Measurements from ENCODE around the gene RAB11FIP3.
"Not testable (repeated sequence)": the region's sequence is repeated elsewhere in the genome, so short reads cannot be mapped to it uniquely, and the experiment has no call there.

RAB11FIP3 gene

DNA sequence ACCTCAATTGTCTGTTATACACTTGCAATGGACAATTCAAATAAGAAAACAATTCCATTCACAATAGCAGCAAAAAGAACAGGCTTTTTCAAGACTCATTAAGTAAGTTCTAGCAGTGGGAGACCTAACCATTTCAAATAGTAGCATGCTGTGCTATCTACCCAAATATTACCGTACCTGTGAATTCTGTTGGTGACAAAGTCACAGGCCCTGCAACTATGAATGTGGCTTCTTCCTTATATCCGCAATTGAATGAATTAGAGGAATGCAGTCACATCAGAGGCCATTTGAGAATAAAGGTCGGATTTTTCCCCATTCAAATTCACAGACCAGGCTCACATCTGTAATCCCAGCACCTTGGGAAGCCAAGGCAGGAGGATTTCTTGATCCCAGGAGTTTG lies 29.2 kb upstream of the RAB11FIP3 start:
- DNase-seq = no peak

DNA sequence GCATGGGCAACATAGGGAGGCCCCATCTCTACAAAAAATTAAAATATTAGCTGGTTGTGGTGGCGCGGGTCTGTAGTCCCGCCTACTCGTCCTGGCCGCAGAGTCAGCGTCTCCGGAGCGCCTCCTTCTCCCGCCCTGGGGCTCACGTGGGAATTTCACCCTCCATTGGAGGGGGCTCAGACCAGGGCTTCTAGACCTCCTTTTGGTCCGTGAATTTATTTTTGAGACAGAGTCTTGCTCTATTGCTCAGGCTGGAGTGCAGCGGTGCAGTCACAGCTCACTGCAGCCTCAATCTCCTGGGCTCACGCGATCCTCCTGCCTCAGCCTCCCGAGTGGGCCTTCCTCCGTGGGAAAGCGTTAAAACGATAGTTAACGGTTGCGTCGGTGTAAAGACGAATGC lies 28.8 kb upstream of the RAB11FIP3 start:
- DNase-seq = peak; percentile 48

DNA sequence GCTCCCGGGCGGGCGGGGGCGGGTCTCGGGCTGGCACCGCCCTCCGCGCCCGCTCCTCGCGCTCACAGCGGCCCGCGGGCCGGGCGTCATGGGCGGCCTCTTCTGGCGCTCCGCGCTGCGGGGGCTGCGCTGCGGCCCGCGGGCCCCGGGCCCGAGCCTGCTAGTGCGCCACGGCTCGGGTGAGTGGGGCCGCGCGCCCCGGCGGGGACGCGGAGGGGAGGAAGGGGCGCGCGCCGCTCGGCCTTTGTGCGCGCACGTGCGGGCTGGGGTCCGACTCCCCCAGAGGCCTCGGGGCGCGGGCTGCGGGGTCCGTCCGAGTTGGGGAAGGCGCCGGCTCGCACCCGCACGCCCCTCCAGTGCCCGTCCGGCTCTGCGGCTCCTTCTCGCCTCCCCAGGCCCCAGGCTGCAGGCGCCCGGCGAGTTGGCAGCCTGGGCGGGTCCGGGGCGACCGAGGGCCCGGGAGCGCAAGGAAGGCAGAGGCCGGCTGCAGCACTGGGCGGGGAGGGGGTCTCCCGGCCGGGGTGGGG lies 28.3 kb upstream of the RAB11FIP3 start, which contains the start of gene NME4:
Gene NME4 (plus strand): TSS at position 65 of the 527 bp plus-strand sequence. CDS start 24 bp downstream, at position 89.
- peak; percentile 23 for DNase-seq

DNA sequence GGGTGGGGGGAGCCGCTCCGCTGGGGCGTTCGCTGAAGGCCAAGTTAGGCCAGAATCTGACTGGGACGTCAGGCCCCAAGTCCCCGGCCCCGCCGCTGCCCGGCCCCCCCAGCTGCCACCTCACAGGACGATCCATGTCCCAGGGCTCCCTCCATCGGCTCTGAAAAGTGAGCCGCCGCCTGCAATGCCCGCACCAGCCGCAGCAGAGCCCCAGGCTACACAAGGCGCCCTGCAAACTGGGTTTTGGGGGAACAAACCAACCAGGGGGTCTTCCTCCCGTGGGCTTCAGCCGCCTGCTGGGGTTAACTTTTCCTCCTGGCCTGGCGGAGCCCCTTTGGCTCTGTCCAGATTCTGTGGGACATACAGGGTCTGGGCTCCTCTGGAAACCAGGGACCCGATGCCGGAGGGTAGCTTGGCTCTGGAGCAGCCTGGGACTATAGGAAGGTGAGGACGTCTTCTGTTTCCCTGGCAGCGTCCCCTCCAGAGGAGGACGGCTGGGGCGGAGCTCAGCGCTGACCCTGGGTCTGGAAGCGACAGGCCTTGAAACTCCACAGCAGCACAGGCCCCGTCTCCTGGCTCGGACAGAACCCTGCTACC lies 27.6 kb upstream of the RAB11FIP3 start:
- DNase-seq = peak; percentile 68

DNA sequence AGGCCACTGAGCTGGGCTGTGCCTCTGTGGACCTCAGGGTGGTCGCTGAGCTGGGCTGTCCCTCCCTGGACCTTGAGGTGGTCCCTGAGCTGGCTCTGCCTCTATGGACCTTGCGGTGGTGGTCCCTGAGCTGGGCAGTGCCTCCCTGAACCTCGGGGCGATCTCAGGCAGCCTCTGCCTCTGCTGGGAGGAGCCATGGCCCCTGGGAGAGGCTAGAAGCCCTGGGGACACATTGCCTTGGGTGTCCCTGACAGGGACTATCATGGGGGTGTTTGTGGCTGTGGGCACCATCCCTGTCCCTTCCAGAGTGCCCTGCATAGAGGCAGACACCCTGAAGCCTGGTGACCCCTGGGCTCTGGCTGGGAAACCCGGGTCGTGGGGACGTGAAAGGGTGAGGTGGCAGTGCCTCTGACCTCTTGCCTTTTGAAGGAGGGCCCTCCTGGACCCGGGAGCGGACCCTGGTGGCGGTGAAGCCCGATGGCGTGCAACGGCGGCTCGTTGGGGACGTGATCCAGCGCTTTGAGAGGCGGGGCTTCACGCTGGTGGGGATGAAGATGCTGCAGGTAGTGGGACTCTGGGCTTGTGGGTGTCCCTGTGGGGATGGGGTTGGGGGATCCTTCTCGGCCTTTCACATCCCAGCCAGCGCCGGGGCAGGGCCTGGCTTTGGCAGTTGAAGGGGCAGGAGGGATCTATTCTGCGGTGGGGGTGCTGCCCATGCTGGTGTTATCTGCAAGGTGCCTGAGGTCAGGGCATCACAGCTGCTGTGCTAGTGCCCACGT lies 26.7 kb upstream of the RAB11FIP3 start:
- DNase-seq = no peak

DNA sequence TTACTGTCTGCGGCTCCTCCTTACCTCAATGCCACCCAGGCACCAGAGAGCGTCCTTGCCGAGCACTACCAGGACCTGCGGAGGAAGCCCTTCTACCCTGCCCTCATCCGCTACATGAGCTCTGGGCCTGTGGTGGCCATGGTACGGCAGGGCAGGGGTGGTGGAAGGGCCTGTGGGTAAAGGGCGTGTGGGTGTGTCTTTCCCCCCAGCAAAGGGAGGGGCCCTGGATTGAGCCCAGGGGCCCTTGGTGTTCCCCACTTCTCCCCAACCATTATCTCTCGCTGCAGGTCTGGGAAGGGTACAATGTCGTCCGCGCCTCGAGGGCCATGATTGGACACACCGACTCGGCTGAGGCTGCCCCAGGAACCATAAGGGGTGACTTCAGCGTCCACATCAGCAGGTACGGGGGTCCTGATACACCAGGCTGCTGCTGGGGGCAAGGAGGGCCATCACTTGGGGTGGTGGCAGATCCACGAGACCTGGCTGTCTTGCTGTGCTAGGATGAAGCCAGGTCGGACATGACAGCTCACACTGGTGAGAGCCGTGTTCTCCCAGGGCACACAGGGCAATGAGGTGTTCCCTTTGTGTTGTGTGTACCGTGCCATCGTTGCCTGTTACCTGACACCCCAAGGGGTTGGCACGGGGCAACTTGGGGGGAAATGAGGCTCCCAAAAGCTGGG lies 26.0 kb upstream of the RAB11FIP3 start:
- DNase-seq = no peak

DNA sequence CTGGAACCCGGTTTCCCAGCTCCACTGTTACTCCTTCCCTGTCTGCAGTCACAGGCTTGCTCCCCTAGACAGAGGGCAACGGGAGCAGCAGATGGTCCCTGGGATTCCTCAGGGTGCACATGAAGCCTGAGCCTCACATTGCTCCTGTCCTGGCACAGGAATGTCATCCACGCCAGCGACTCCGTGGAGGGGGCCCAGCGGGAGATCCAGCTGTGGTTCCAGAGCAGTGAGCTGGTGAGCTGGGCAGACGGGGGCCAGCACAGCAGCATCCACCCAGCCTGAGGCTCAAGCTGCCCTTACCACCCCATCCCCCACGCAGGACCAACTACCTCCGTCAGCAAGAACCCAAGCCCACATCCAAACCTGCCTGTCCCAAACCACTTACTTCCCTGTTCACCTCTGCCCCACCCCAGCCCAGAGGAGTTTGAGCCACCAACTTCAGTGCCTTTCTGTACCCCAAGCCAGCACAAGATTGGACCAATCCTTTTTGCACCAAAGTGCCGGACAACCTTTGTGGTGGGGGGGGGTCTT lies 25.3 kb upstream of the RAB11FIP3 start:
- DNase-seq = no peak

DNA sequence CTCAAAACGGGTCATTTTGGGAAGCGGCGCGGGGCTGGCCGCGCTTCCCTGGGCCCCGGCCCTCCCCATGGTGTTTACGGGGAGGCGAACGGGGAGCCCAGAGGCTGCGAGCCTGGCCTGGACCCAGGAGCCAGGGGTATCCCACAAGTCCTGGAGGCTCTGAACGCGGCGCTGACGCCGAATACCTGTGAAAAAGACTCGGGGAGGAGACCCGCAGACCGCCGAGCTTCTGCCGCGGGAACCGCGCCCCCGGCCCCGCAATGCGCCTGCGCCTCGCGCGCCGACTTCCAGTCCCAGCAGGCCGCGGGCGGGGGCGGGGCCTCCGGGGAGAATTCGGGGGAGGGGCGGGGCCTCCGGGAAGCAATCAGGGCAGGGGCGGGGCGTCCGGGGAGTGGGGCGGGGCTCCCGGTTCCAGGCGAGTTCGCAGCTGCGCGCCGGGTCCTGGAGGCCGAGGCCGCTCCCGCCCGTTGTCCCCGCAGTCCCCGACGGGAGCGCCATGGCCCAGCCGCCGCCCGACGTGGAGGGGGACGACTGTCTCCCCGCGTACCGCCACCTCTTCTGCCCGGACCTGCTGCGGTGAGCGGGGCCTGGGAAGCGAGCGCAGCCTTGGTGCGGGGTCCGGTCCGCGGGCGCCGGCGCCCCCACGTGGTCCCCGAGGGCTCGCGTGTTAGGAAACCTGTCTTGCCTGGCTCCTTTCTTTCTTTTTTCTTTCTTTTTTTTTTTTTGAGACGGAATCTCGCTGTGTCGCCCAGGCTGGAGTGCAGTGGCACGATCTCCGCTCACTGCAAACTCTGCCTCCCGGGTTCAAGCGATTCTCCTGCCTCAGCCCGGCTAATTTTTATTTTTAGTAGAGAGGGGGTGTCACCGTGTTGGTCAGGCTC lies 23.7 kb upstream of the RAB11FIP3 start, which contains the start of gene DECR2:
Gene DECR2 (plus strand): TSS at position 418 of the 881 bp plus-strand sequence. CDS start 79 bp downstream, at position 497.
- DNase-seq = peak; percentile 86

DNA sequence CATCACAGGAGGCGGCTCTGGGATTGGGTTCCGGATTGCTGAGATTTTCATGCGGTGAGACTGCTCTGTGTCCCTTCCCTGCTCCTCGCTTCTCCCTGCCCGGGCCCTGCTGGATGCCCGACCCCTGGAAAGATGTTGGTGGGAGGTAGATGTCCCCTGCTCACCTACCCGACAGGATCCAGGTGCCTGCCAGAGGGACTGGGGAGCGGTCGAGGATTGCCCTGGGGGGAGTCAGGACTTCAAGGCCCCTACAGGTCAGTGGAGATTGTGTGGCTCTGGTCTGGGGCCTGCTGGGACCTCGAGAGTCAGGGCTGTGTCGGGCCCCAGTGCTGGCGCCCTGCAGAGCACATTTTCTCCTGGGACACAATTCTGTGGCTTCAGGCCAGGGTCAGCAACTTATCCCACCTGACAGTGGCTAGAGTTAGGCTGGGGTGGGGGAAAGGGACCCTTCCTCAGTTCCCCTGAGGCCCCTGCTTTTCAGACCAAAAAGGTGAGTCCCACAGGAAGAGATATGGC lies 20.4 kb upstream of the RAB11FIP3 start:
- DNase-seq = no peak

DNA sequence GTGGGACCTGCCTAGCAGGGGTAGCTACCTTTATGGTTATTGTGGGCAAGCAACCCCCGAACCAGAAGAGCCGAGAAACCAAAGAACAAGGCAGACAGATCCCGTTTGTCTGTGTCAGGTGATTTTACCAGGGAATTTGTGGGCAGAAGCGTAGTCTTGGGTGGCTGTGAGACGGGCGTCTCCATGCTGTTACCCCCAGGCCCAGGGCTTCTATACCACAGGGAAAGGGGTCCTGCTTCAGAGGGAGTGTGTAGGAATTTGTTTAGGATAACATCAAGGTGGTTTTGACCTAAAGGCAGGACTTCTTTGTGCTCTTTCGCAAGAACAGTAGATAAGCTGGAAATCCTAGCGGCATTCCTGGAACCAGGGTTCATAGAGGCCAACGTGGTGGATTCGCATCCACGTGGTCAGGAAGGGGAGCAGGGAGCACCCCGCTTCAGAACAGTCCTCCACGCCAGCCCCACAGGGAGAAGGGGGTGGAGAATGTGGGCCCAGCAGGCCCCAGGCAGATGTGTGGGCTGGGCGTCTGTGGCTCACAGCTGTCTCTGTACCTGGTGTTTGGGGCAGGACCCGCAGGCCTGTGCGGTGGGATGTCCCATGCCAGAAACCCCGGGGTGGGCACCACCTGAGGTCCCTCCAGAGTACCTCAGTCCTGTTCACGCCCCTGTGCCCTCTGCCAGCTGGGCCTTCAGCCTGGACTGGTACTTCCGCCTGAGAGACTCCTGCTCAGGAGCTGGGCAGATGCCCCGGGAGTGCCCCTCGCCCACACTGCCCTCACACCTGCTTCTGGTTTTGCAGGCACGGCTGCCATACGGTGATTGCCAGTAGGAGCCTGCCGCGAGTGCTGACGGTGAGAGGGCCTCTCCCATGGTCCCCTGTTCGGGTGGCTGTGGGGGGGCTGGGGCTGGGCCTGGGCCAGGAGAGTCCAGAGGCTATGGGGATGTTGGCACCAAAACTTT lies 19.6 kb upstream of the RAB11FIP3 start:
- DNase-seq = no peak

DNA sequence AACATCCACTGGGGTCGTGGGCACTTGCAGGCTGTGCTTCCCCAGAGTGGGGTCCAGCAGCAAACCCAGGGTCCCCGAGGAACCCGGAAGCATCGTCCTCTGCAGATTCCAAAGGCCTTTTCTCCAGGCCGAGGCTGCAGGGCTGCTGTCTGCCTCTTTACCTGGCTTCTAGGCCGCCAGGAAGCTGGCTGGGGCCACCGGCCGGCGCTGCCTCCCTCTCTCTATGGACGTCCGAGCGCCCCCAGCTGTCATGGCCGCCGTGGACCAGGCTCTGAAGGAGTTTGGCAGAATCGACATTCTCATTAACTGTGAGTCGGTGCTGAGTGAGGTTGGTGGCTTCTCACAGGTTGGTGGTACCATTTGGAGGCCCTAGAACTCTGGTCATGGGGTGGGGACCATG lies 18.2 kb upstream of the RAB11FIP3 start:
- no peak for DNase-seq

DNA sequence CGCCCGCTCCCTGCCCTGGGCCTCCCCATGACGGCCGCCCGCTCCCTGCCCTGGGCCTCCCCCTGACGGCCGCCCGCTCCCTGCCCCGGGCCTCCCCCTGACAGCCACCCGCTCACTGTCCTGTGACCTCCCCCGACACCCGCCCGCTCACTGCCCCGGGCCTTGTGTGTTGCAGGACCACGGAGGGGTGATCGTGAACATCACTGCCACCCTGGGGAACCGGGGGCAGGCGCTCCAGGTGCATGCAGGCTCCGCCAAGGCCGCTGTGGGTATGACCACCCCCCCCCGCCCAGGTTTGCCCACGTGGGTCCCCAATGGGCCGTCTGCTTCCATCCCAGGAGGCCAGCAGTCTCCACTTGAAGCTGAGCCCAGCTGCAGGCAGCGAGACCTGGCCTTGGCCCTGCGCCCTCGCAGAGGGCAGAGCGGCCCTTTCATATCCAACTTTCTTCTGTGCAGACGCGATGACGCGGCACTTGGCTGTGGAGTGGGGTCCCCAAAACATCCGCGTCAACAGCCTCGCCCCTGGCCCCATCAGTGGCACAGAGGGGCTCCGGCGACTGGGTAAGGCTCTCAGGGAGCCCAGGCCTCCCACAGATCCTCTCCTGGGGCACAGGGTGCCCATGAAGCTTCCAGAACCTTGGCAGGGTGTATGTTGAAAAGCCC lies 14.8 kb upstream of the RAB11FIP3 start:
- no peak for DNase-seq

DNA sequence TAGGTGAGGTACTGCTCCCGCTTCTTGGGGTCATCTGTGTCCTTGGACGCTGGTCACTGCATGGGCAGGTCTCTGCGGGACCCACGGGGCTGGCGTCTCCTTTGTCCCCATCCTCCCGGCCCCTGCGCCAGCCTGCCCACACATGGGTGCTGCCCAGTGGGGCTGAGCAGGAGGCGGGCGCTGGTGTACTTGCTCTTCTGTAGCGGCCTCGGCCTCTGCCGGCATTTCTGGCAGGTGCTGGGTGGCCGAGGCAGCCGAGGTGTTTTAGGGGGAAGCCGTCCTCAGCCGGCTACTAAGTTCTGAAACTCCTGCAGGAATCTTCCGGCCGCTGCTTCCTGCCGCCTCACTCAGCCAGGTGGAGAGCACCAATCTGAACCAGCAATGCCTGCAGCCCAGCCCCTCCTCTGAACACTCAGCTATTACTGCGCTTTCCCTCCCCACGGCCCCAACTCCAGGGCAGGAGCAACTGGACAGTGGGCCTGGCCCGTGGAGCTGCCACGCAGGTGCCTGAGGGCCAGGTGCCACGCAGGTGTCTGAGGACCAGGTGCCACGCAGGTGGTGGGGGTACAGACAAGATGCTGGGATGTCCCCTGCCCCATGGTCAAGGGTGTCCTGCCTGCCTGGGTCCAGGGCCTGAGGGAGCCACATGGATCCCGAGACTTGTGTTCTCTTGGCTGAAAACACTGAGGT lies 13.7 kb upstream of the RAB11FIP3 start:
- DNase-seq = no peak

DNA sequence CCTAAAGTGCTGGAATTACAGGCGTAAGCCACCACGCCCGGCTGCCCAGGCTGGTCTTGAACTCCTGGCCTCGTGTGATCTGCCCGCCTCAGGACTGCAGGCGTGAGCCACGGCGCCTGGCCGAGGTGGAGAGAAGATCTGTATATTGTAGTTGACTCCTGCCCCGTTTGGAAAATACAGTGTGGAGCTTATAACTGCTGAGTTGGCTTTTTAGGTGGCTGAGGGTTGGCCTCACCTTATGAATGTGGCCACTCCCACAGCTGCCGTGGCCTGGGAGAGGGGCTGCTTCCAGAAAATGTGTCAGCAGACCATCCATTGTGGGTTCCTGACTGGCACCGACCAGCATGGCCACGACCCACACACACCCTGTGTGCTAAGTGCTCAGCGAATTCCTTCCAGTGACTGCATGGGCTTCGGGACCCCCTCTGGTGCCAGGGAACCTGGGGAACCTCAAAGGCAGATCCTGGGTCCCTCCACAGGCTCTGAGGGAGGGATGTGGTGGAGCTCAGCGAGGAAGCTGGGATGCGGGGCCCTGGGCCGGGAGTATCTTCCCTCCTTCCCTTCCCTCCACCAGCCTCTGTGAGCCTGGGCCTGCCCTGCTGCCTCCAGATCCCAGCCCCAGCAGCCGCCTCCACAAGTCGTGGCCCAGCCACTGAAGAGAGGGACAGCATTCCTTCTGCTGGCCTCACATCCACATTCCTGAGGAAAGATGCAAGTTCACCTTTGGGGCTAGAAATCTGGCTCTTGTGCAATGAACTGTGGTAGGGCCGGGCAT lies 10.9 kb upstream of the RAB11FIP3 start:
- DNase-seq = no peak

DNA sequence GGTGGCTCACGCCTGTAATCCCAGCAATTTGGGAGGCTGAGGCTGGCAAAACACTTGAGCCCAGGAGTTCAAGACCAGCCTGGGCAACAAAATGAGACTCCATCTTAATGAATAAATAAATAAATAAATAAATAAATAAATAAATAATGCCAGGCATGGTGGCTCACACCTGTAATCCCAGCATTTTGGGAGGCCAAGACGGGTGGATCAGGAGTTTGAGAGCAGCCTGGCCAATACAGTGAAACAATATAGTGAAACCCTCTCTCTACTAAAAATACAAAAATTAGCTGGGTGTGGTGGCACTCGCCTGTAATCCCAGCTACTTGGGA lies 10.3 kb upstream of the RAB11FIP3 start:
- not testable (repeated sequence) for DNase-seq

DNA sequence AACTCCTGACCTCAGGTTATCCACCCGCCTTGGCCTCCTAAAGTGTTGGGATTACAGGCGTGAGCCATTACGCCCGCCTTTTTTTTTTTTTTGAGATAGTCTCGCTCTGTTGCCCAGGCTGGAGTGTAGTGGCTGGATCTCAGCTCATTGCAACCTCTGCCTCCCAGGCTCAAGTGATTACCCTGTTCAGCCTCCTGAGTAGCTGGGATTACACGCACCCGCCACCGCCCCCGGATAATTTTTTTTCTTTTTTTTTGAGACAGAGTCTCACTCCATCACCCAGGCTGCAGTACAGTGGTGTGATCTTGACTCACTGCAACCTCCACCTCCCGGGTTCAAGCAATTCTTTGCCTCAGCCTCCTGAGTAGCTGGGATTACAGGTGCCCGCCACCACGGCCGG lies 3.3 kb upstream of the RAB11FIP3 start:
- DNase-seq = not testable (repeated sequence)

DNA sequence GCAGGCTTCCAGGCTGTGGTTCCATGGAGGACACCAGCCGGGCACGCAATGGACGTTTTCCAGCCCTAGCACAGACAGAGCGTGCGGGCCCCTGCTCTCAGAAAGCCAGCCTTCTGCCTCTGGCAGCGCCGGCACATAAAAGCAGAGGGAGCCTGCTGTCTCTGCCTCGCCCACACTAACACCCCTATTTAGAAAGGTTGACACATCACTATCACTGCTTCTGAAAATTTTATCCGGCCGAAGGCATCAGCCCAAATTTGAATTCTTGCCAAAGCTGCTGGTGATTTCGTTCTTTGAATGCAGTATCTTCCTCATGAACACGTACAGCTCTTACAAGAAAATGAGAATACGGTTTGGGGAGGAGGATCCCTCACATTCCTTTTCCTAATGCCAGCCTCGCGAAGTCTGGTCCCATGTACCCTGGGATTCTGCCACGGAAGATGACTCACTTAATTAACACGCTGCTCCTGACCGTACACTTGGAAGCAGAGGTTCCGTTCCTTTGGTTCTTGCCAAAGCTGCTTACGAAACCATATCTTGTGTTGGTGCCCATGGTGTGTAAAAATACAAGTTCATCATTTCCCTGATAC lies 1.3 kb upstream of the RAB11FIP3 start:
- DNase-seq = peak; percentile 98

DNA sequence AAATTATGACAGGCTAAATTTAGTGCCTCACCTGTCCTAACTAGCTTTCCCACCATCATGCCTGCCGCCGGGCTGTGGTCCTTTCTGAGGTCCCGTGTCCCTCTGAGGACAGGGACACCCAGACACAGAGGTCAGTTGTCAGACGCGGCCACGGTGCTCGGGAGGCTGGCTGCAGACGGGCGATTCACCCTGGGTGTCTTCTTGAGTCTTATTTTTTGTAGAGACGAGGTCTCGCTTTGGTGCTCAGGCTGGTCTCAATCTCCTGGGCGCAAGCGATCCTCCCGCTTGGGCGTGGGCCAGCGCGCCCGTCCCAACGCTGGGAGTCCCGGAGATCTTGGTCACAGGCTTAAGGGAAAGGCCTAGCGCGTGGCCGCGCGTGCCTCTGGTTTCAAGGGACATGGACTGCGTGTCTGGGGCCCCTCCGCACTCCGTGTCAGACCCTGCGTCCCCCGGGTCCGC lies 797 bp upstream of the RAB11FIP3 start:
- DNase-seq = peak; percentile 42

Measured in HCEC 1CT (cell line).